Thyroid gland (tissue), 4 donors: ENCODE results near the gene MYO1E. TPM values are rescaled to one million over a fixed set of nuclear protein-coding genes. Genes with fewer than 3 reads are reported as not detected.

ENCODE experiments used
- DNase-seq, 2 donors: peaks; one replicate each; pipeline ENCODE4 v3.0.0-alpha.2; 2019
- H3K27ac ChIP-seq, 3 donors: fragments of 200-600 bp; sonication (generic); 1 replicate in 2 of 3; 2 replicates in 1 of 3; pipeline ENCODE4 v1.5.1; 2016 to 2019; ENCODE audit warnings: mild to moderate bottlenecking in 1 of 3, moderate library complexity in 1 of 3
- H3K27me3 ChIP-seq: fragments of 200-600 bp; sonication (generic); one replicate; pipeline ENCODE4 v1.5.1; 2019
- H3K36me3 ChIP-seq, 2 donors: fragments of 200-600 bp; sonication (generic); one replicate each; pipeline ENCODE4 v1.5.1; 2016 to 2019
- H3K4me1 ChIP-seq, 2 donors: fragments of 200-600 bp; sonication (generic); one replicate each; pipeline ENCODE4 v1.5.1; 2017 to 2019
- H3K4me3 ChIP-seq, 3 donors: fragments of 200-600 bp; sonication (generic); replicated peaks in 1 of 3; 1 replicate in 2 of 3; 2 replicates in 1 of 3; pipeline ENCODE4 v1.5.1; 2016; ENCODE audit warnings: mild to moderate bottlenecking in 1 of 3
- H3K9me3 ChIP-seq: fragments of 200-600 bp; sonication (generic); one replicate; pipeline ENCODE4 v1.5.1; 2017
- CTCF ChIP-seq, 6 experiments: fragments of 200-600 bp in 3 of 6; fragments of 450-650 bp in 3 of 6; sonication (generic) in 3 of 6; IDR thresholded peaks; one replicate each; pipeline ENCODE4 v1.5.1; 2016 to 2019; ENCODE audit warnings: antibody characterized with exemption in 6 of 6, mild to moderate bottlenecking in 2 of 6, inconsistent platforms in 1 of 6, moderate library complexity in 1 of 6
- POLR2A ChIP-seq, 2 donors: fragments of 450-650 bp; IDR thresholded peaks; one replicate each; pipeline ENCODE4 v1.6.1; 2017; ENCODE audit warnings: antibody characterized with exemption in 2 of 2, mild to moderate bottlenecking in 2 of 2, moderate library complexity in 1 of 2
- WGBS, 2 donors: methylation state at CpG; one replicate each; pipeline ENCODE4 v1.1.5; 2017; 5-methylcytosine and 5-hydroxymethylcytosine counted together
- intact Hi-C: fragments of 100-400 bp; cut with DNase I; formaldehyde crosslinking; loops from one replicate; pipeline ENCODE4 v1.15.1; 2023
- total RNA-seq, 4 donors: library from RNA; depleted of rRNA; stranded (reverse); fragments of >200 nt; gene quantifications; one replicate each; pipeline ENCODE4 v1.2.3, GENCODE V29; 2016

MYO1E gene
- total RNA-seq, 4 donors from 2014 or later: 19.5 to 56.6 (median 34.6) TPM

- TF ChIP-seq POLR2A (IDR thresholded peaks at IDR 0.05) (no peak), CTCF (IDR thresholded peaks at IDR 0.05) (no peak)
- no peak overlapping the region for H3K4me3 ChIP-seq
- WGBS, 2 donors: 90 to 94% methylated on average over 5 of the region's 5 CpGs
- intact Hi-C loops: no loop called here
- H3K27ac ChIP-seq: no peak overlapping the region
- no peak for DNase-seq
- no peaks in the 10 kb centered on the region for H3K36me3 ChIP-seq
- peaks cover 0 to 8% of the 10 kb centered on the region in 2 donors for H3K4me1 ChIP-seq
- H3K27me3 ChIP-seq: no peaks in the 10 kb centered on the region
- H3K9me3 ChIP-seq: no peaks in the 10 kb centered on the region
Observed at GRCh38 chr15:59367022-59367451, 5.6 kb downstream of the MYO1E start.

GRCh38 chr15:59366333-59367021 is 6.2 kb downstream of the MYO1E start:
- 65 to 79% methylated on average over 7 of the region's 7 CpGs for WGBS, 2 donors
- TF ChIP-seq POLR2A (IDR thresholded peaks at IDR 0.05) (no peak), CTCF (IDR thresholded peaks at IDR 0.05) (no peak)
- DNase-seq: no peak
- Histone ChIP-seq H3K9me3 (no peaks in the 10 kb centered on the region), H3K4me1 (peaks cover 0 to 8% of the 10 kb centered on the region in 2 donors), H3K4me3 (no peak overlapping the region), H3K27ac (no peak overlapping the region), H3K36me3 (no peaks in the 10 kb centered on the region), H3K27me3 (no peaks in the 10 kb centered on the region)
- intact Hi-C loops: no loop called here

GRCh38 chr15:59364248-59364647 is 8.4 kb downstream of the MYO1E start:
- WGBS, 2 donors: 92 to 97% methylated on average over 4 of the region's 4 CpGs
- Histone ChIP-seq H3K4me1 (no peaks in the 10 kb centered on the region), H3K36me3 (no peaks in the 10 kb centered on the region), H3K27ac (no peak overlapping the region), H3K9me3 (no peaks in the 10 kb centered on the region), H3K4me3 (no peak overlapping the region), H3K27me3 (no peaks in the 10 kb centered on the region)
- intact Hi-C loops: no loop called here
- TF ChIP-seq CTCF (IDR thresholded peaks at IDR 0.05): no peak
- no peak for TF ChIP-seq POLR2A (IDR thresholded peaks at IDR 0.05)
- no peak for DNase-seq

- intact Hi-C loops: no loop called here
- Histone ChIP-seq H3K9me3 (no peaks in the 10 kb centered on the region), H3K4me1 (no peaks in the 10 kb centered on the region), H3K27me3 (no peaks in the 10 kb centered on the region), H3K27ac (no peak overlapping the region), H3K4me3 (no peak overlapping the region), H3K36me3 (no peaks in the 10 kb centered on the region)
- no peak for DNase-seq
- TF ChIP-seq POLR2A (IDR thresholded peaks at IDR 0.05): no peak
- no peak for TF ChIP-seq CTCF (IDR thresholded peaks at IDR 0.05)
- WGBS, 2 donors: 40 to 87% methylated on average over 2 of the region's 2 CpGs
Observed at GRCh38 chr15:59362331-59362730, 10.3 kb downstream of the MYO1E start.

GRCh38 chr15:59360896-59361295 is 11.8 kb downstream of the MYO1E start:
- no peaks in the 10 kb centered on the region for H3K36me3 ChIP-seq
- TF ChIP-seq POLR2A (IDR thresholded peaks at IDR 0.05): no peak
- TF ChIP-seq CTCF (IDR thresholded peaks at IDR 0.05): no peak
- H3K4me1 ChIP-seq: no peaks in the 10 kb centered on the region
- no peak overlapping the region for H3K4me3 ChIP-seq
- WGBS, 2 donors: 100% methylated on average over 2 of the region's 2 CpGs
- H3K27me3 ChIP-seq: no peaks in the 10 kb centered on the region
- no peaks in the 10 kb centered on the region for H3K9me3 ChIP-seq
- intact Hi-C loops: no loop called here
- no peak overlapping the region for H3K27ac ChIP-seq
- DNase-seq: no peak
